Brain microvascular endothelial cell (primary cell): ENCODE measurements around the gene LPCAT3.

ENCODE experiments used
- DNase-seq: peaks from one replicate; pipeline ENCODE4 v3.0.0-alpha.2; 2020
- H3K27ac ChIP-seq: fragments of 250-450 bp; sonication (Bioruptor Pico); 2 replicates; pipeline ENCODE4 v1.5.1; 2020; ENCODE audit warnings: mild to moderate bottlenecking, moderate library complexity
- H3K27me3 ChIP-seq: fragments of 250-450 bp; sonication (Bioruptor Pico); replicated peaks from 2 replicates; pipeline ENCODE4 v1.5.1; 2020; ENCODE audit warnings: mild to moderate bottlenecking
- H3K36me3 ChIP-seq: fragments of 250-450 bp; sonication (Bioruptor Pico); replicated peaks from 2 replicates; pipeline ENCODE4 v1.5.1; 2020; ENCODE audit warnings: mild to moderate bottlenecking
- H3K4me3 ChIP-seq: 2 replicates; pipeline ENCODE4 v1.5.1; 2011; ENCODE audit warnings: low read depth, mild to moderate bottlenecking, control low read depth, low read length, moderate library complexity
- in situ Hi-C: cut with HindIII; loops from 2 replicates; pipeline ENCODE4 v1.10.0; 2017; ENCODE audit warnings: low sequenced_read_pairs, low pct_ligation_motif_present
- TF ChIP-seq, protein P1 (sequence below): IDR thresholded peaks from 2 replicates; pipeline ENCODE4 v1.5.1; 2011; ENCODE audit warnings: low read depth, mild to moderate bottlenecking, moderate library complexity, low read length, control low read depth, inconsistent platforms; ENCODE audit errors: missing control alignments

LPCAT3 gene

DNA sequence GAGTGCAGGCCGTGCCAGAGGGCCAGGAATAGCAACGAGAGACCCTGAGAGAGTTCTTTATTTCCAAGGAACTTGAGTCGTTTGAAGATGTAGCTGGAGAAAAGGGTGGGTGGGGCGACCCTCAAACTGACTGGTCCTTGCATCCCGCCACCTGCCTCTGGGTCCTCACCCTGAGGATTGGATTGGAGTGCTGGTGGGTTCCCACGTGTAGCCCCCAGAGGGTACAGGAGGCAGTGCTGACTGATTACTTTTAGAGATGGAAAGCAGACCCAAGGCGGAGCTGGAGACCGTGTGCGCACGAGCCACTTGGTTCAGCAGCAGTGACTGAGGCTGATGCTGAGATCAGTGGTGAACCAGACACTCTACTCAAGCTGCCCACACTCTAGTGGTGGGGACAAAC, 40.6 kb downstream of the LPCAT3 start:
- no peak overlapping the region for H3K4me3 ChIP-seq

DNA sequence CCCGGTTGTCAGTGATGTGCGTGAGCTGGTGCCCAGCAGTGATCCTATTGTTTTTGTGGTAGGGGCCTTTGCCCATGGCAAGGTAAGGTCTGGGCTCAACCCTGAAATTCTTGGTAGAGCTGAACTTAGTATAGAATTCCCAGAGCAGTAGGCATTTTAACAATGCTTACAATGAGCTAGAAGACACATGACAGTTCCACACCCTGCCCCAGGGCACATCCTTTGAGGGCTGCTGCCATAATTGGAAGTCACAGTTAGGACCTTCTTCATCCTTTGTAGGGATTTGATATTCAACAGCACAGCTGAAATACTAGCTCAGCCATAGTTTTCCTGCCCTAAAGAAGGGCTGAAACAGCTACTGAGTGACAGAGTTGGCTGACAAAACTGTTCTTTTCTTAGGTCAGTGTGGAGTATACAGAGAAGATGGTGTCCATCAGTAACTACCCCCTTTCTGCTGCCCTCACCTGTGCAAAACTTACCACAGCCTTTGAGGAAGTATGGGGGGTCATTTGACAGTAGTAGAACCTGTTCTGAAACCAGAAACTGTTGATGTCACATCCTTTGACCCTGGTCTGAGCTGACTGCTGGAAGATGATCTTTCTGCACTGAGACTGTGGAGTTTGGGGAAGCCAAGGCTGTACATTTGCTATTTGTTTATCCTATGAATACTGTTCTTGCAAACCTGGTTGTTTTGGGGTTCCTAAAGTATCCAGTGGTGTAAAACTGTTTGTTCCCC, 42.8 kb downstream of the LPCAT3 start:
- H3K36me3 ChIP-seq: peaks cover 48% of the 10 kb centered on the region
- TF ChIP-seq, protein P1, sequence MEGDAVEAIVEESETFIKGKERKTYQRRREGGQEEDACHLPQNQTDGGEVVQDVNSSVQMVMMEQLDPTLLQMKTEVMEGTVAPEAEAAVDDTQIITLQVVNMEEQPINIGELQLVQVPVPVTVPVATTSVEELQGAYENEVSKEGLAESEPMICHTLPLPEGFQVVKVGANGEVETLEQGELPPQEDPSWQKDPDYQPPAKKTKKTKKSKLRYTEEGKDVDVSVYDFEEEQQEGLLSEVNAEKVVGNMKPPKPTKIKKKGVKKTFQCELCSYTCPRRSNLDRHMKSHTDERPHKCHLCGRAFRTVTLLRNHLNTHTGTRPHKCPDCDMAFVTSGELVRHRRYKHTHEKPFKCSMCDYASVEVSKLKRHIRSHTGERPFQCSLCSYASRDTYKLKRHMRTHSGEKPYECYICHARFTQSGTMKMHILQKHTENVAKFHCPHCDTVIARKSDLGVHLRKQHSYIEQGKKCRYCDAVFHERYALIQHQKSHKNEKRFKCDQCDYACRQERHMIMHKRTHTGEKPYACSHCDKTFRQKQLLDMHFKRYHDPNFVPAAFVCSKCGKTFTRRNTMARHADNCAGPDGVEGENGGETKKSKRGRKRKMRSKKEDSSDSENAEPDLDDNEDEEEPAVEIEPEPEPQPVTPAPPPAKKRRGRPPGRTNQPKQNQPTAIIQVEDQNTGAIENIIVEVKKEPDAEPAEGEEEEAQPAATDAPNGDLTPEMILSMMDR: no peak
- DNase-seq: no peak

More for the DNA sequence above, 40.6 kb downstream of the LPCAT3 start:
- TF ChIP-seq, protein P1: no peak
- no peaks in the 10 kb centered on the region for H3K27me3 ChIP-seq
- in situ Hi-C loops: no loop called here
- H3K36me3 ChIP-seq: peaks cover 53% of the 10 kb centered on the region
- H3K27ac ChIP-seq: no peak overlapping the region
- DNase-seq: no peak

DNA sequence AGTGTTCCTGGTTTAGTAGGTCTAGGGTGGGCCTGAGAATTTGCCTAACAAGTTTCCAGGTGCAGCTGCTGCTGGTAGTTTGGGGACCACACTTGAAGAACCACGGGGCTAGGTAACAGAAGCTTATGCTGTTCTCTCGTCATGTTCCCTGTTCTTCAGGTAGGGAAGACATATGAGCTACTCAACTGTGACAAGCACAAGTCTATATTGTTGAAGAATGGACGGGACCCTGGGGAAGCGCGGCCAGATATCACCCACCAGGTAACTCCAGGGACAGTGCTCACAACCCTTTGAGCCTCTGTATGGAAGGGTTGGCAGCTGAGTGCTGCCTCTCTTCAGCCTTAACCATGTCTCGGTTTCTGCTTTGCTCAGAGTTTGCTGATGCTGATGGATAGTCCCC, 44.1 kb downstream of the LPCAT3 start:
- TF ChIP-seq, protein P1: no peak
- Histone ChIP-seq H3K27ac (no peak overlapping the region), H3K4me3 (no peak overlapping the region), H3K36me3 (peaks cover 43% of the 10 kb centered on the region), H3K27me3 (no peaks in the 10 kb centered on the region)
- no peak for DNase-seq
- in situ Hi-C loops: no loop called here

More for the DNA sequence above, 42.8 kb downstream of the LPCAT3 start:
- Histone ChIP-seq H3K27ac (no peak overlapping the region), H3K4me3 (no peak overlapping the region), H3K27me3 (no peaks in the 10 kb centered on the region)
- in situ Hi-C loops: no loop called here

DNA sequence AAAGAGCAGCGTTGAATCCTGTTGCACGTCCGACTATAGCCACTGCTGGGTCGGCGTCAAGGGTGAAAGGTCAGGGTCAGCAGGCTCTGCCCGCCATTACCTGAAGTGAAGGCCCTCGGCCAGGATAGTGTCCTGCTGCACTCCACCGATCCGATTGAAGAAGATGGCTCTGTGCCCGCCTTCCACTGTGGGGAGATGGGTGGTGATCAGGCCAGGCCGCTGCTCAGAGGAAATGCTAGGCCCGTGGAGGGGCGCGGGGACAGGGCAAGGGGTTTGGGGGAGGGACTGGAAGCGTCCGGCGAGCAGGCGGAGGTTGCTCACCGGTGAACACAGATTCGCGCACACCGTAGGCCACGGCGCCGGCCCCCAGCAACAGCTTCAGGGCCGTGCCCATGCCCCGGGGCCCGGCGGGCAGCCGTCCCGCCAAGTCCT, 48.2 kb downstream of the LPCAT3 start:
- in situ Hi-C loops: no loop called here
- Histone ChIP-seq H3K27ac (peak overlapping the region; percentile 64), H3K36me3 (peaks cover 51% of the 10 kb centered on the region), H3K4me3 (peak overlapping the region; percentile 84), H3K27me3 (no peaks in the 10 kb centered on the region)
- DNase-seq: no peak
- TF ChIP-seq, protein P1: no peak

DNA sequence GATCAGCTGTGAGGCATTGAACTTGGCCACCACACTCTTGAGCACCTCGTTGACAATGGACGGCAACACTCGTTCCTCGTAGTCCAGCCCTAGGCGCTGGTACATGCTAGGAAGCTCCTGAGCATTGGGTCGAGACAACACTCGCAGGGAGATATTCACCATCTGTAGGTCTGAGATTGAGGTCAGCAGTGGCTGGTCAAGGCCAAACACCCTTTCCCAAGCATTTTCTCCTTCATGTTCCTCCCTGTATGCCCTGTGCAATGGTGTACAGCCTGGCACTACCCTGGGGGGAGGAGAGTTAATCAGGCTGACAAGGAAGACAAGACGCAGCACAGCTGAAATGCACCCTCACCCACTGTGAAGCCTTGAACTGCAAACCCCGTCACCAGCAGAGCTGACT, 49.9 kb downstream of the LPCAT3 start:
- in situ Hi-C loops: no loop called here
- Histone ChIP-seq H3K27me3 (no peaks in the 10 kb centered on the region), H3K27ac (no peak overlapping the region), H3K4me3 (no peak overlapping the region), H3K36me3 (peaks cover 45% of the 10 kb centered on the region)
- DNase-seq: no peak
- TF ChIP-seq, protein P1: no peak

DNA sequence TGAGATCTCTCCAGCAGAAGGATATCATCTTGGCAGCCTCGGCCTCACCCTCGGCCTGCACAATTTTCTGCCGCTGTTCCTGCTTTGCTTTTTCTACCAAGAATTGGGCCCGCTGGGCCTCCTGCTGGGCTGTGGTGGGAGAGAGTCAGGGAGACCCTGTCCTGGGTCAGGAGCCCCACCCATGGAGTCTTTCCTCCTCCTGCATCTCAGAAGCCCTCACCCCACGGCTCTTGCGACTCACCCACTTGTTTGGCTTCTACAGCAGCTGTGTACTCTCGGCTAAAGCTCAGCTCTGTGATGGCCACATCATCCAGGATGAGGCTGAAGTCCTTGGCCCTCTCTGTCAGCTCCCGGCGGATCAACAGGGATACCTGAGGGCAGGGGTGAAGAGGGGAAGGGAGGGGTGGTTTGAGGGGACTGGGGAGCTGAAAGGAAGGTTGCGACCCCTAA, 50.6 kb downstream of the LPCAT3 start:
- in situ Hi-C loops: no loop called here
- H3K27ac ChIP-seq: no peak overlapping the region

More for the DNA sequence above, 50.6 kb downstream of the LPCAT3 start:
- DNase-seq: no peak
- Histone ChIP-seq H3K36me3 (peaks cover 45% of the 10 kb centered on the region), H3K27me3 (no peaks in the 10 kb centered on the region), H3K4me3 (no peak overlapping the region)
- TF ChIP-seq, protein P1: no peak
